Mesenchymal stem cell (in vitro differentiated cells and primary cell): ENCODE measurements around the gene SMURF1. TPM values are rescaled to one million over a fixed set of nuclear protein-coding genes. Genes with fewer than 3 reads are reported as not detected.

Experiments used
- DNase-seq: peaks from one replicate; pipeline ENCODE4 v3.0.0-alpha.2; 2013
- H2AFZ ChIP-seq: one replicate; pipeline ENCODE4 v1.6.1; 2013; ENCODE audit warnings: low read depth, mild to moderate bottlenecking, control low read depth, inconsistent platforms, low read length, moderate library complexity
- H2AK5ac ChIP-seq: 2 replicates; pipeline ENCODE4 v1.6.1; 2013; ENCODE audit warnings: low read length, moderate library complexity, mild to moderate bottlenecking, inconsistent platforms; ENCODE audit not compliant: severe bottlenecking
- H2BK120ac ChIP-seq: one replicate; pipeline ENCODE4 v1.6.1; 2013; ENCODE audit warnings: low read depth, mild to moderate bottlenecking, inconsistent platforms, low read length, moderate library complexity
- H2BK12ac ChIP-seq, 2 experiments: one replicate each; pipeline ENCODE4 v1.6.1; 2013; ENCODE audit warnings: inconsistent platforms in 2 of 2, low read length in 2 of 2, mild to moderate bottlenecking in 2 of 2, moderate library complexity in 2 of 2, control low read depth in 1 of 2
- H2BK15ac ChIP-seq: one replicate; pipeline ENCODE4 v1.6.1; 2013; ENCODE audit warnings: mild to moderate bottlenecking, low read depth, inconsistent platforms; ENCODE audit not compliant: poor library complexity, severe bottlenecking
- H2BK5ac ChIP-seq: 2 replicates; pipeline ENCODE4 v1.6.1; 2013; ENCODE audit warnings: low read depth, mild to moderate bottlenecking, low read length, control low read depth, inconsistent platforms; ENCODE audit not compliant: poor library complexity, severe bottlenecking
- H3K14ac ChIP-seq, 2 experiments: one replicate each; pipeline ENCODE4 v1.6.1; 2013; ENCODE audit warnings: inconsistent platforms in 2 of 2, low read length in 2 of 2, control low read depth in 1 of 2, mild to moderate bottlenecking in 1 of 2, moderate library complexity in 1 of 2
- H3K18ac ChIP-seq, 2 experiments: one replicate each; pipeline ENCODE4 v1.6.1; 2013; ENCODE audit warnings: inconsistent platforms in 2 of 2, low read length in 2 of 2, control low read depth in 1 of 2, low read depth in 1 of 2, mild to moderate bottlenecking in 1 of 2
- H3K23ac ChIP-seq, 2 experiments: one replicate each; pipeline ENCODE4 v1.6.1; 2013; ENCODE audit warnings: inconsistent platforms in 2 of 2, low read length in 2 of 2, mild to moderate bottlenecking in 2 of 2, moderate library complexity in 2 of 2, control low read depth in 1 of 2
- H3K27ac ChIP-seq: 2 replicates; pipeline ENCODE4 v1.5.1; 2013; ENCODE audit warnings: mild to moderate bottlenecking, moderate library complexity, low read length, control low read depth, inconsistent platforms; ENCODE audit not compliant: poor library complexity, severe bottlenecking
- H3K27me3 ChIP-seq, 2 experiments: 2 replicates each; pipeline versions ENCODE4 v1.6.1 to v1.7.0; 2013; ENCODE audit warnings: low read length in 2 of 2, mild to moderate bottlenecking in 2 of 2, moderate library complexity in 2 of 2, control low read depth in 1 of 2, inconsistent platforms in 1 of 2; ENCODE audit not compliant: control insufficient read depth in 1 of 2, insufficient read depth in 1 of 2
- H3K36me3 ChIP-seq, 2 experiments: 2 replicates each; pipeline versions ENCODE4 v1.6.1 to v1.7.0; 2013; ENCODE audit warnings: low read length in 2 of 2, control low read depth in 1 of 2, inconsistent platforms in 1 of 2, low read depth in 1 of 2, mild to moderate bottlenecking in 1 of 2; ENCODE audit not compliant: insufficient read depth in 2 of 2, control insufficient read depth in 1 of 2
- H3K4ac ChIP-seq, 2 experiments: one replicate each; pipeline ENCODE4 v1.6.1; 2013; ENCODE audit warnings: inconsistent platforms in 2 of 2, low read length in 2 of 2, mild to moderate bottlenecking in 2 of 2, moderate library complexity in 2 of 2, control low read depth in 1 of 2, low read depth in 1 of 2
- H3K4me1 ChIP-seq: 2 replicates; pipeline ENCODE4 v1.6.1; 2013; ENCODE audit warnings: low read depth, low read length, control low read depth; ENCODE audit not compliant: control insufficient read depth, insufficient read depth
- H3K4me2 ChIP-seq: 2 replicates; pipeline ENCODE4 v1.6.1; 2013; ENCODE audit warnings: low read length, mild to moderate bottlenecking, inconsistent platforms; ENCODE audit not compliant: poor library complexity, severe bottlenecking
- H3K4me3 ChIP-seq, 2 experiments: 2 replicates each; pipeline versions ENCODE4 v1.5.1 to v1.7.0; 2013; ENCODE audit warnings: low read length in 2 of 2, mild to moderate bottlenecking in 2 of 2, control low read depth in 1 of 2, low read depth in 1 of 2; ENCODE audit not compliant: insufficient read depth in 1 of 2
- H3K79me1 ChIP-seq: replicated peaks from 2 replicates; pipeline ENCODE4 v1.6.1; 2013; ENCODE audit warnings: mild to moderate bottlenecking, control low read depth, low read length, inconsistent platforms; ENCODE audit not compliant: poor library complexity, severe bottlenecking
- H3K9ac ChIP-seq: 2 replicates; pipeline ENCODE4 v1.7.0; 2013; ENCODE audit warnings: mild to moderate bottlenecking, low read length, moderate library complexity
- H3K9me3 ChIP-seq: 2 replicates; pipeline ENCODE4 v1.7.0; 2013; ENCODE audit warnings: mild to moderate bottlenecking, low read length; ENCODE audit not compliant: control insufficient read depth
- H4K8ac ChIP-seq: one replicate; pipeline ENCODE4 v1.6.1; 2013; ENCODE audit warnings: inconsistent platforms, mild to moderate bottlenecking, low read length, moderate library complexity
- H4K91ac ChIP-seq: one replicate; pipeline ENCODE4 v1.6.1; 2013; ENCODE audit warnings: mild to moderate bottlenecking, low read length, inconsistent platforms
- WGBS: methylation state at CpG from one replicate; pipeline ENCODE4 v1.1.7; 2013; ENCODE audit warnings: mixed read lengths; 5-methylcytosine and 5-hydroxymethylcytosine counted together
- polyA plus RNA-seq, 2 experiments: library from polyadenylated mRNA; stranded (reverse); fragments of 200-250 nt; gene quantifications; one replicate each; pipeline ENCODE4 v1.2.3, GENCODE V29; 2013

Gene SMURF1
- polyA plus RNA-seq (2013, experiment 1 of 2): 11.8 TPM
- 12.5 TPM for polyA plus RNA-seq (2013, experiment 2 of 2)

- Histone ChIP-seq H3K14ac (peak within 1 kb of the TSS in 1 of 2 experiments; percentile 96), H2BK12ac (peak within 1 kb of the TSS in 1 of 2 experiments; percentile 47)
Measured at GRCh38 chr7:99143853-99144672, at the start of gene SMURF1. Gene SMURF1, minus strand, starts transcription at chr7:99144108. Its CDS starts 328 bp downstream, at chr7:99143780.

GRCh38 chr7:99191869-99192596 is 48.1 kb upstream of the SMURF1 start:
- Histone ChIP-seq H2BK15ac (no peak overlapping the region), H3K4me2 (no peak overlapping the region), H3K18ac (no peak overlapping the region), H3K36me3 (no peaks in the 10 kb centered on the region), H2AK5ac (no peak overlapping the region), H3K4me3 (no peak overlapping the region), H2BK5ac (no peak overlapping the region), H3K9ac (no peak overlapping the region), H4K8ac (no peak overlapping the region), H3K9me3 (no peaks in the 10 kb centered on the region), H3K14ac (no peak overlapping the region), H3K27me3 (peaks cover 0 to 16% of the 10 kb centered on the region in 2 experiments), H4K91ac (no peak overlapping the region), H3K4ac (no peak overlapping the region), H2BK12ac (no peak overlapping the region), H2BK120ac (no peak overlapping the region), H3K23ac (no peak overlapping the region), H3K4me1 (no peaks in the 10 kb centered on the region), H2AFZ (no peak overlapping the region), H3K79me1 (no peaks in the 10 kb centered on the region), H3K27ac (no peak overlapping the region)
- WGBS: 76% methylated on average over 5 of the region's 5 CpGs
- DNase-seq: no peak

More at GRCh38 chr7:99143853-99144672, at the start of gene SMURF1:
- Histone ChIP-seq H2BK5ac (peak within 1 kb of the TSS; percentile 77), H3K27me3 (no peaks in the 10 kb centered on the region), H3K9me3 (no peaks in the 10 kb centered on the region), H2BK120ac (peak within 1 kb of the TSS; percentile 96), H3K4me1 (peaks cover 9% of the 10 kb centered on the region), H3K4me3 (peak within 1 kb of the TSS; percentile 88 to 94), H3K18ac (peak within 1 kb of the TSS; percentile 90 to 93), H3K9ac (peak within 1 kb of the TSS; percentile 88), H3K4me2 (peak within 1 kb of the TSS; percentile 80), H3K36me3 (peaks cover 0 to 2% of the 10 kb centered on the region in 2 experiments), H4K8ac (peak within 1 kb of the TSS; percentile 96), H3K4ac (peak within 1 kb of the TSS; percentile 93 to 95), H2AFZ (peak within 1 kb of the TSS; percentile 74), H3K23ac (no peak within 1 kb of the TSS), H4K91ac (peak within 1 kb of the TSS; percentile 71), H2BK15ac (peak within 1 kb of the TSS; percentile 85), H3K79me1 (no peaks in the 10 kb centered on the region), H3K27ac (peak within 1 kb of the TSS; percentile 86), H2AK5ac (no peak within 1 kb of the TSS)
- DNase-seq: peak; percentile 63
- WGBS: 2% methylated on average over 28 of the region's 94 CpGs

GRCh38 chr7:99190359-99191009 is 46.6 kb upstream of the SMURF1 start:
- no peaks in the 10 kb centered on the region for H3K36me3 ChIP-seq
- peaks cover 0 to 16% of the 10 kb centered on the region in 2 experiments for H3K27me3 ChIP-seq
- no peak overlapping the region for H2BK12ac ChIP-seq
- H3K4ac ChIP-seq: no peak overlapping the region
- no peak for DNase-seq
- no peak overlapping the region for H2BK5ac ChIP-seq
- H3K9ac ChIP-seq: no peak overlapping the region
- H3K4me2 ChIP-seq: no peak overlapping the region
- H3K27ac ChIP-seq: no peak overlapping the region
- H3K4me3 ChIP-seq: no peak overlapping the region
- no peaks in the 10 kb centered on the region for H3K4me1 ChIP-seq
- no peak overlapping the region for H3K18ac ChIP-seq
- no peak overlapping the region for H2AK5ac ChIP-seq
- WGBS: 86% methylated on average over 7 of the region's 7 CpGs
- no peak overlapping the region for H3K23ac ChIP-seq
- no peak overlapping the region for H4K8ac ChIP-seq
- H2BK15ac ChIP-seq: no peak overlapping the region
- no peak overlapping the region for H3K14ac ChIP-seq
- no peaks in the 10 kb centered on the region for H3K9me3 ChIP-seq
- H2BK120ac ChIP-seq: no peak overlapping the region
- no peak overlapping the region for H2AFZ ChIP-seq
- no peak overlapping the region for H4K91ac ChIP-seq
- H3K79me1 ChIP-seq: no peaks in the 10 kb centered on the region
